HL-60 (cell line): ENCODE data around the gene ARL3.

Experiments used
- DNase-seq, 2 experiments: peaks; one replicate each; pipeline ENCODE4 v3.0.0-alpha.2; 2010 to 2020; ENCODE audit warnings: low read depth in 1 of 2, low spot score in 1 of 2
- H3K27ac ChIP-seq: fragments of 250-450 bp; sonication (Bioruptor Pico); replicated peaks from 2 replicates; pipeline ENCODE4 v1.5.1; 2020; ENCODE audit warnings: mild to moderate bottlenecking, moderate library complexity
- H3K27me3 ChIP-seq: fragments of 250-450 bp; sonication (Bioruptor Pico); 2 replicates; pipeline ENCODE4 v1.5.1; 2021; ENCODE audit warnings: mild to moderate bottlenecking, moderate library complexity; ENCODE audit not compliant: insufficient read depth, poor library complexity, severe bottlenecking
- H3K4me3 ChIP-seq: replicated peaks from 2 replicates; pipeline ENCODE4 v1.5.1; 2011; ENCODE audit warnings: mild to moderate bottlenecking, control low read depth, low read length; ENCODE audit not compliant: insufficient read depth
- CTCF ChIP-seq: IDR thresholded peaks from one replicate; pipeline ENCODE4 v1.5.1; 2011; ENCODE audit warnings: low read length, control low read depth, inconsistent platforms; ENCODE audit not compliant: insufficient read depth
- GABPA ChIP-seq: IDR thresholded peaks from 2 replicates; pipeline ENCODE4 v1.6.1; 2012; ENCODE audit warnings: low read depth
- POLR2AphosphoS5 ChIP-seq: IDR thresholded peaks from 2 replicates; pipeline ENCODE4 v1.6.1; 2012; ENCODE audit warnings: low read depth
- REST ChIP-seq: IDR thresholded peaks from 2 replicates; pipeline ENCODE4 v1.6.1; 2012; ENCODE audit warnings: low read depth; ENCODE audit not compliant: insufficient replicate concordance
- SPI1 ChIP-seq: IDR thresholded peaks from 2 replicates; pipeline ENCODE4 v1.6.1; 2012; ENCODE audit warnings: low read depth, mild to moderate bottlenecking, borderline replicate concordance

Gene ARL3

GRCh38 chr10:102715880-102716279, 1.7 kb upstream of the ARL3 start:
- no peak for TF ChIP-seq SPI1
- TF ChIP-seq CTCF, result no peak
- no peak for TF ChIP-seq POLR2AphosphoS5
- no peak overlapping the region for H3K27ac ChIP-seq
- H3K27me3 ChIP-seq, result no peaks in the 10 kb centered on the region
- no peak for DNase-seq
- H3K4me3 ChIP-seq, result no peak overlapping the region

GRCh38 chr10:102714621-102715455, 641 bp upstream of the ARL3 start, which contains the start of gene SFXN2:
Gene SFXN2, plus strand, starts transcription at chr10:102714636. Its CDS starts 12,001 bp downstream, at chr10:102726637.
- H3K4me3 ChIP-seq, result peak within 1 kb of the TSS; percentile 100
- peak in 1 of 2 experiments; percentile 62 for DNase-seq
- H3K27me3 ChIP-seq, result no peaks in the 10 kb centered on the region
- H3K27ac ChIP-seq, result peak within 1 kb of the TSS; percentile 86
- TF ChIP-seq POLR2AphosphoS5, result peak; percentile 55; the same call in 1 of the 2 replicates
- TF ChIP-seq SPI1, result no peak

- TF ChIP-seq CTCF, result no peak
- no peak for TF ChIP-seq POLR2AphosphoS5
- no peak for TF ChIP-seq SPI1
- no peak for TF ChIP-seq REST
- no peak for TF ChIP-seq GABPA
- DNase-seq, result peak in 1 of 2 experiments; percentile 62
- Histone ChIP-seq H3K27ac (peak overlapping the region; percentile 72), H3K4me3 (peak overlapping the region; percentile 100), H3K27me3 (no peaks in the 10 kb centered on the region)
Measured at GRCh38 chr10:102713539-102713813, 721 bp downstream of the ARL3 start.

GRCh38 chr10:102712843-102713538, 1.2 kb downstream of the ARL3 start:
- Histone ChIP-seq H3K27me3 (no peaks in the 10 kb centered on the region), H3K4me3 (peak overlapping the region; percentile 100), H3K27ac (peak overlapping the region; percentile 72)
- TF ChIP-seq CTCF (no peak), SPI1 (no peak), POLR2AphosphoS5 (no peak), REST (no peak), GABPA (no peak)
- DNase-seq, result no peak
